Gastroesophageal sphincter (tissue), 4 donors: ENCODE results near the gene ANKHD1. TPM values are rescaled to one million over a fixed set of nuclear protein-coding genes. Genes with fewer than 3 reads are reported as not detected.

ENCODE experiments used
- ATAC-seq: fragments of 150-250 bp; one replicate; pipeline ENCODE4 v1.9.1; 2016; ENCODE audit warnings: mild to moderate bottlenecking, moderate library complexity
- H3K27ac ChIP-seq, 4 donors: fragments of 200-600 bp; sonication (generic) in 3 of 4; 1 replicate in 3 of 4; 2 replicates in 1 of 4; pipeline ENCODE4 v1.5.1; 2016 to 2019
- H3K27me3 ChIP-seq: fragments of 200-600 bp; sonication (generic); one replicate; pipeline ENCODE4 v1.5.1; 2019
- H3K36me3 ChIP-seq, 2 donors: fragments of 200-600 bp; sonication (generic); one replicate each; pipeline ENCODE4 v1.5.1; 2019; ENCODE audit warnings: control low read depth in 1 of 2
- H3K4me1 ChIP-seq, 3 donors: fragments of 200-600 bp; sonication (generic); 1 replicate in 2 of 3; 2 replicates in 1 of 3; pipeline ENCODE4 v1.5.1; 2016 to 2019; ENCODE audit warnings: control low read depth in 2 of 3
- H3K4me3 ChIP-seq, 2 donors: fragments of 200-600 bp; sonication (generic); one replicate each; pipeline ENCODE4 v1.5.1; 2019; ENCODE audit warnings: mild to moderate bottlenecking in 1 of 2, moderate library complexity in 1 of 2
- H3K9me3 ChIP-seq, 3 donors: fragments of 200-600 bp; sonication (generic); one replicate each; pipeline ENCODE4 v1.5.1; 2017 to 2019; ENCODE audit warnings: control low read depth in 2 of 3
- CTCF ChIP-seq, 4 experiments: fragments of 200-600 bp in 2 of 4; fragments of 450-650 bp in 2 of 4; sonication (generic) in 1 of 4; IDR thresholded peaks; one replicate each; pipeline ENCODE4 v1.5.1; 2017 to 2019; ENCODE audit warnings: antibody characterized with exemption in 4 of 4, mild to moderate bottlenecking in 2 of 4, moderate library complexity in 2 of 4
- EP300 ChIP-seq: sonication (generic); formaldehyde crosslinking; IDR thresholded peaks from one replicate; pipeline ENCODE4 v1.6.1; 2017; ENCODE audit warnings: antibody characterized with exemption, mild to moderate bottlenecking
- POLR2A ChIP-seq, 2 donors: fragments of 450-650 bp; IDR thresholded peaks; one replicate each; pipeline ENCODE4 v1.6.1; 2017; ENCODE audit warnings: antibody characterized with exemption in 2 of 2, mild to moderate bottlenecking in 2 of 2, moderate library complexity in 1 of 2
- POLR2AphosphoS5 ChIP-seq: sonication (generic); formaldehyde crosslinking; IDR thresholded peaks from one replicate; pipeline ENCODE4 v1.6.1; 2017; ENCODE audit warnings: antibody characterized with exemption
- WGBS, 2 donors: methylation state at CpG; one replicate each; pipeline ENCODE4 v1.1.5; 2018; ENCODE audit warnings: low coverage in 1 of 2; 5-methylcytosine and 5-hydroxymethylcytosine counted together
- total RNA-seq, 4 donors: library from RNA; depleted of rRNA; stranded (reverse); fragments of >200 nt; gene quantifications; one replicate each; pipeline ENCODE4 v1.1.0, GENCODE V29; 2016

The ANKHD1 gene
- total RNA-seq, 4 donors from 2014 or later = 52.7 to 156 (median 84.5) TPM

DNA sequence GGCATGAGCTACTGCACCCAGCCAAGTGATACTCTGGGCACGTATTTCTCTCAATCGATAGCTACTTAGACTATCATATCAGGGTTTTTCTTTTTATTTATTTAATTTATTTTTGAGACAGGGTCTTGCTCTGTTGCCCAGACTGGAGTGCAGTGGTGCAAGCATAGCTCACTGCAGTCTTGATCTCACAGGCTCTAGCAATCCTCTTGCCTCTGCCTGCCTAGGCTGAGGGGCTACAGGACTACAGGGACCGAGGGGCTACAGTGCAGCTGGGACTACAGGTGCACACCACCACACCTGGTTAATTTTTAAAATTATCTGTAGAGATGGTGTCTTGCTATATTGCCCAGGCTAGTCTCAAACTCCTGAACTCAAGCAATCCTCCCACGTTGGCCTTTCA is 20.3 kb upstream of the ANKHD1 start:
- Histone ChIP-seq H3K4me1 (no peaks in the 10 kb centered on the region), H3K27ac (no peak overlapping the region), H3K4me3 (no peak overlapping the region), H3K27me3 (no peaks in the 10 kb centered on the region), H3K36me3 (no peaks in the 10 kb centered on the region), H3K9me3 (no peaks in the 10 kb centered on the region)
- no peak for TF ChIP-seq POLR2AphosphoS5
- ATAC-seq = no peak
- 81 to 85% methylated on average over 3 of the region's 4 CpGs for WGBS, 2 donors

- Histone ChIP-seq H3K36me3 (no peaks in the 10 kb centered on the region), H3K9me3 (no peaks in the 10 kb centered on the region), H3K4me1 (no peaks in the 10 kb centered on the region), H3K27me3 (no peaks in the 10 kb centered on the region), H3K4me3 (no peak overlapping the region), H3K27ac (no peak overlapping the region)
- TF ChIP-seq POLR2A (IDR thresholded peaks at IDR 0.05) (no peak), EP300 (no peak), CTCF (IDR thresholded peaks at IDR 0.05) (no peak), POLR2AphosphoS5 (no peak)
- no peak for ATAC-seq
- whole genome bisulfite sequencing, 2 donors = 92 to 100% methylated on average over 1 of the region's 1 CpG
Observed at GRCh38 chr5:140381972-140382371, 19.7 kb upstream of the ANKHD1 start.

- no peaks in the 10 kb centered on the region for H3K27me3 ChIP-seq
- no peak for ATAC-seq
- H3K36me3 ChIP-seq = no peaks in the 10 kb centered on the region
- no peaks in the 10 kb centered on the region for H3K9me3 ChIP-seq
- H3K27ac ChIP-seq = no peak overlapping the region
- no peaks in the 10 kb centered on the region for H3K4me1 ChIP-seq
- no peak overlapping the region for H3K4me3 ChIP-seq
- TF ChIP-seq POLR2A (IDR thresholded peaks at IDR 0.05) (no peak), EP300 (no peak), CTCF (IDR thresholded peaks at IDR 0.05) (no peak)
Observed at GRCh38 chr5:140382866-140383265, 18.8 kb upstream of the ANKHD1 start.

DNA sequence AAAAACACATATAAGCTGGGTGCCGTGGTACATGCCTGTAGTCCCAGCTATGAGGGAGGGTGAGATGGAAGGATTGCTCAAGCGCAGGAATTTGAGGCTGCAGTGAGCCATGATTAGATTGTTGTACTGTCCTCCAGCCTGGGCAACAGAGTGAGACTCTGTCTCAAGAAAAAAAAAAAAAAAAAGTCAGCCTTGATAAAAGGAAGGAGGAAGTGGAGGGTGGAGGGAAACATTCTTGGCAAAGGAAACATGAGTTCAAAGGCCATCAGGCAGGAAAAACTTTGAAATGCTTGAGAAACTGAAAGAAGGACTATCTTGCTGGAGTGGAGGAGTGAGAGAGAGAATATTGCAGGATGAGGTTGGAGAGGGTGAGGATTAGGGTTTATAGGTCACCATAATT is 18.3 kb upstream of the ANKHD1 start:
- Histone ChIP-seq H3K4me3 (no peak overlapping the region), H3K4me1 (no peaks in the 10 kb centered on the region), H3K9me3 (no peaks in the 10 kb centered on the region), H3K36me3 (no peaks in the 10 kb centered on the region), H3K27ac (no peak overlapping the region), H3K27me3 (no peaks in the 10 kb centered on the region)
- no peak for ATAC-seq
- TF ChIP-seq POLR2A (IDR thresholded peaks at IDR 0.05) = no peak
- TF ChIP-seq POLR2AphosphoS5 = no peak
- no peak for TF ChIP-seq CTCF (IDR thresholded peaks at IDR 0.05)
- no peak for TF ChIP-seq EP300
- WGBS, 2 donors = 94 to 100% methylated on average over 1 to 2 of the region's 2 CpGs

- ATAC-seq = no peak
- Histone ChIP-seq H3K4me3 (no peak overlapping the region), H3K9me3 (no peaks in the 10 kb centered on the region), H3K27ac (no peak overlapping the region), H3K4me1 (no peaks in the 10 kb centered on the region), H3K36me3 (peaks cover 0 to 7% of the 10 kb centered on the region in 2 donors), H3K27me3 (no peaks in the 10 kb centered on the region)
- TF ChIP-seq EP300 = no peak
- TF ChIP-seq POLR2A (IDR thresholded peaks at IDR 0.05) = no peak
- TF ChIP-seq POLR2AphosphoS5 = no peak
- no peak for TF ChIP-seq CTCF (IDR thresholded peaks at IDR 0.05)
- 67 to 85% methylated on average over 1 of the region's 2 CpGs for WGBS, 2 donors
Observed at GRCh38 chr5:140388052-140388451, 13.6 kb upstream of the ANKHD1 start.

GRCh38 chr5:140391312-140391711 is 10.3 kb upstream of the ANKHD1 start:
- no peak overlapping the region for H3K4me3 ChIP-seq
- H3K27ac ChIP-seq = no peak overlapping the region
- H3K27me3 ChIP-seq = no peaks in the 10 kb centered on the region
- H3K36me3 ChIP-seq = peaks cover 0 to 10% of the 10 kb centered on the region in 2 donors
- no peak for TF ChIP-seq POLR2A (IDR thresholded peaks at IDR 0.05)
- no peak for TF ChIP-seq CTCF (IDR thresholded peaks at IDR 0.05)
- no peak for TF ChIP-seq POLR2AphosphoS5
- no peak for TF ChIP-seq EP300
- no peaks in the 10 kb centered on the region for H3K4me1 ChIP-seq
- ATAC-seq = no peak
- H3K9me3 ChIP-seq = no peaks in the 10 kb centered on the region
- WGBS, 2 donors = 80 to 100% methylated on average over 1 of the region's 1 CpG
